Measurements from ENCODE around the gene IL17F.

IL17F gene

DNA sequence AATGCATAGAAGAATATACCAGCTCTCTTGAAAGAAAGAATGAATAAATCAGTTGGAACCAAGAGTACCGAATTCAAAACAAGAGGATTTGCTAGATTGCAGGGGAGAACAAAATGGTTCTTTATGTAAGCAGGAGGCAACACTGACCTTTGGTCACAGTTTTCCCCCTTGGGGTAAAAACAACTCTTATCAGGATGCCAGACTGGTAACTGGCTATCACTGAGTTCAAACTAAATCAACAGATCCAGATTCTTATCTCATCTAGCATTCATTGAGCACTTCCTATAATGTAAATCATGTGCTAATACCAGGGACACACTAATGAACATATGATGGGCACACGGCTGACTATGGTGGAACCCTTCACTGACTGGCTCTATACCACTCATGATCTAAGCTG is 4.8 kb upstream of the IL17F start:
- DNase-seq (ENCODE audit: low spot score) = no peak
- no peak for TF ChIP-seq CTCF (IDR thresholded peaks at IDR 0.05)
- Histone ChIP-seq H3K4me3 (no peak overlapping the region), H3K27ac (no peak overlapping the region)

- TF ChIP-seq CTCF (IDR thresholded peaks at IDR 0.05) = no peak
- Histone ChIP-seq H3K4me3 (no peak overlapping the region), H3K27ac (no peak overlapping the region)
Measured at GRCh38 chr6:52245425-52245824, 1.1 kb upstream of the IL17F start.

GRCh38 chr6:52243282-52243893 is 912 bp downstream of the IL17F start:
- H3K27ac ChIP-seq = no peak overlapping the region

More at GRCh38 chr6:52245425-52245824, 1.1 kb upstream of the IL17F start:
- no peak for DNase-seq (ENCODE audit: low spot score)

DNA sequence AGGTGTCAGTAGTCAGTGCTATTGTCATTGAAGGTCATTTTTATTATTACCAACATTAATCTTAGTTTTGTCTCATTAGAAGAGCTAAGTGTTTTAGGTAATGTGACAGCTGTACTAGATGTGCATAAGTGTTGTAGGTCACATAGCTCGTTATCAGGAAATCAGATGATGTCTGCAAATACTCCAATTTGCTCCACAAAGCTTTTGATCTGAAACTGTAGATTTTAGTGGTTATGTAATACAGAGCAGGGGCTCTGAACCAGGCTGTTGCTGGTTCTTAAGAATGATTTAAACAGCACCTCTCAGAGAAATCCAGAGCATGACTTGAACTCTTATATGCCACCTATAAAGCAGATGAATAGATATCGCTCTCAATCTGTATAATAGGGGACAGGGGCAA is 2.5 kb downstream of the IL17F start:
- TF ChIP-seq CTCF (IDR thresholded peaks at IDR 0.05) = no peak
- H3K4me3 ChIP-seq = no peak overlapping the region
- H3K27ac ChIP-seq = no peak overlapping the region
- no peak for DNase-seq (ENCODE audit: low spot score)

More at GRCh38 chr6:52243282-52243893, 912 bp downstream of the IL17F start:
- H3K4me3 ChIP-seq = no peak overlapping the region
- no peak for TF ChIP-seq CTCF (IDR thresholded peaks at IDR 0.05)
- DNase-seq (ENCODE audit: low spot score) = no peak

DNA sequence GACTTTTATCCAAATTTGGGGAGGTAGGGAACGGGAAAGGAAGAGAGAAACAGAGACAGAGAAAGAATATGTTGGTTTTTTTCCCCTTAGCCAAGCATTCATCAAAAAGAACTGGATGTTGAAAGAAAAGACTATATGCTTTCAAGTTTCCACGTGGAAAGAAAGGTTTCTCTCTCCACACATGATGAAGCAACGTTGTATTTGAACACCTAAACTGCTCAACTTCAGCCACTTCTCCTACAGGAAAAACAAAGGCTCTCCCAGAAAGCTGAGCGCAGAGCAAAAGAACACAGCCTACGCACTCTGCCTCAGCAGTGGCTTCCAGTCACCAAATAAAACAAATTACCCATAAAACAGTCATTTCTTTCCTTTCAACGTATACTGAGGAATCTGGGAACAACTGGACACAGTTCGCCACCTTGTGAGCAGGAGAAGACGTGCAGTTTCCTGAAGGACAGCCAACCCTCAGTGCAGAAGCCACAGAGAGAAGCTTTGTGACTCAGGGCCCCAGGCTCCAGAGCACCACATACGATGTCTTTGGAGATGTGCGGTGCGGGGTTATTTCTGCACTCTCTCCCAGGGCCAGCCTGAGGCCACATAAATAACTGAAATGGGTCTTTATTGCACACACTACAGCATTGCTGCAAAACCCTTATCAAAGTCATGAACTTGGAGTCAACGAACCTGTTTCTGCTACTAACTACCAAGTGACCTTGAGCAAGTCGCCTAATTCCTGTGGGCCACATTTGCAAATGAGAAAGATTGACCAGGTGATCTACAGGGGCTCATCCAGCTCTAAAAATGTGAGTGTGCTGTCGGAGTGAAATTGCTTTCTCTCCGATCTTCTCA is 10.1 kb downstream of the IL17F start:
- Histone ChIP-seq H3K27ac (no peak overlapping the region), H3K4me3 (no peak overlapping the region)
- no peak for DNase-seq (ENCODE audit: low spot score)
- TF ChIP-seq CTCF (IDR thresholded peaks at IDR 0.05) = no peak

DNA sequence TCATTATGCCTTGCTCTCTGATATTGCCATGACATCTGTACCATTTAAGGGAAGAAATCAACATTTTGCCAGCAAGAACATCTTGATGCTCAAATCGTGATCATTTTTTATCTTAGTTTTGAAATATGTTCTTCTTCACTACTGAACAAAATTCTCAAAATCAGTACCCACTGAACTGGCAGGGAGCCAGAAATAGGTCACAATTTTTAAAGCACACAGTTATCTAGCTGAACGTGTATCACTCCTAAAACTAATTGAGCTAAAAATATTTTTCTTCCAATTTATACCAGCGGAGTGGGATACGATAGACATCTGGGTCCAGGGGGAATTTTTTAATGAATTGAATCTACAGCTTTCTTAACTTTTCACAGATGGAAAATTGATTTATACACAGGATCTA is 11.3 kb downstream of the IL17F start:
- Histone ChIP-seq H3K4me3 (no peak overlapping the region), H3K27ac (no peak overlapping the region)
- TF ChIP-seq CTCF (IDR thresholded peaks at IDR 0.05) = no peak
- DNase-seq (ENCODE audit: low spot score) = no peak

Measured in coronary artery (tissue), 2 donors.